Head of caudate nucleus (tissue), 42 donors: ENCODE measurements around the gene KRTAP4-12.
"Not testable (repeated sequence)": the region's sequence is repeated elsewhere in the genome, so short reads cannot be mapped to it uniquely, and the experiment has no call there.

Experiments used
- DNase-seq, 42 donors: peaks; one replicate each; pipeline versions ENCODE4 v3.0.0 to v3.0.0-alpha.2; 2020 to 2021; ENCODE audit warnings: mixed read lengths in 7 of 42
- intact Hi-C: fragments of 100-400 bp; cut with DNase I; formaldehyde crosslinking; loops from one replicate; pipeline ENCODE4 v1.15.0; 2022

Gene KRTAP4-12

DNA sequence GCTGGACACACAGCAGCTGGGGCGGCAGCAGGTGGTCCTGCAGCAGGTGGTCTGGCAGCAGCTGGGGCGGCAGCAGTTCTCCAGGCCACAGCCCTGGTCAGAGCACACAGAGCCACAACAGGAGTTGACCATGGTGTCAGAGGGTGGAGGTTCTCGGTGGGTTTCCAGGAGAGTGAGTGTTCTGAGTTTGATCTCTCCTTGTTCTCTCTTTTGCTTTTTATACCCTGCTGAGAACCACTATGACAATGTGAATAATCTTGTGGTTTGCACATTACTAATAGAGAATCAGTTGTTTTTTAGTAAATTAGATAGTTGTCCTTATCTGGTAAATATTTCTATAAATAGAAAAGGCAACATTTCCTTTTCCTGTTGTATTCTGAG is at the start of gene KRTAP4-12:
Gene KRTAP4-12, minus strand, starts transcription at position 192 of the 381 bp plus-strand sequence. Its CDS starts 60 bp downstream, at position 132.
- DNase-seq, intact Hi-C loops: not testable (repeated sequence)

DNA sequence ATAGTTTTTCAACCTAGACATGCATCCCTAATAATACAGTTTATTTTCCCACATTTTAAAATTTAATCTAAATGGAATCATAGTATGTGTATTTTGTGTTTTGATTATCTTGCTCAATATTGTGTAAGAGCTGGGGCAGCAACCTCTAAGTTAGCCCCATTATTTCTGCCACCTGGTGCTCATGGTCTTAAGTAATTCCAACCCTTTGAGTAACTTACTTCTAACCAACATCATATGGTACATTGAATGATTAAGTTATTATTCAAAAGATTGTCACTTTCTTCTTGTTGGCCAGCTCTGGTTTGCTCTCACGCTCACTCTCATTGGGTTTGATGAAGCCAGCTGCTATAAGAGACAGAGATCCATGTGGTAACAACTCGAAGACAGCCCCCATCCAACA is 47.9 kb upstream of the KRTAP4-12 start:
- DNase-seq, result no peak
- intact Hi-C loops, result no loop called here

DNA sequence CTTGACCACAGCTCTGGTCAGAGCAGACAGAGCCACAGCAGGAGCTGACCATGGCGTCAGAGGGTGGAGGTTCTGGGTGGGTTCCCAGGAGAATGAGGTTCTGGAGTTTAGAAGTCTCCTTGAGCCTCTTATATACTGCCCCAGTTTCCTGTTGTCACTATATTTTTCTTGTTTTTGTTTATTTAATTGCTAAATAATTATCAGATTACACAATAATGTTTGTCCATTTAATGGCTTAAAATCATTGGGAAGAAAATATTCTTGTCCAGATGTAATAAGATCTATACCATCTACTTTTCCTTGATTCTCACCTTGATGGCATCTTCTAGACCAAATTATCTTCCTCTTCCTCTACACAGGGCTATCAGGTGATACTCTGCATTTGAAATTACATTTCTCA is 44.1 kb upstream of the KRTAP4-12 start, which contains the start of gene KRTAP4-3:
Gene KRTAP4-3, minus strand, starts transcription at position 101 of the 400 bp plus-strand sequence. Its CDS starts 49 bp downstream, at position 52.
- intact Hi-C loops, result no loop called here

DNA sequence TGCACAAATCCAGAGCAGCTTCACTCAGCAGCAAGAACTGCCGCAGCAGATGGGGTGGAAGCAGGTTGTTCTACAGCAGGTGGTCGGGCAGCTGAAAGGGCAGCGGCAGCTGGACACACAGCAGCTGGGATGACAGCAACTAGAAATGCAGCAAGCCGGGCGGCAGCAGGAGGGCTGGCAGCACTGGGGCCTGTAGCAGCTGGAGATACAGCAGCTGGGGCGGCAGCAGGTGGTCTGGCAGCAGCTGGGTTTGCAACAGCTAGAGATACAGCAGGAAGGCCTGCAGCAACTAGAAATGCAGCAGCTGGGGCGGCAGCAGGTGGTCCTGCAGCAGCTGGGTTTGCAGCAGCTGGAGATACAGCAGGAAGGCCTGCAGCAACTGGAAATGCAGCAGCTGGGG is 43.6 kb upstream of the KRTAP4-12 start:
- DNase-seq, result no peak
- intact Hi-C loops, result no loop called here

More for the DNA sequence above, 44.1 kb upstream of the KRTAP4-12 start, which contains the start of gene KRTAP4-3:
- DNase-seq, result no peak

DNA sequence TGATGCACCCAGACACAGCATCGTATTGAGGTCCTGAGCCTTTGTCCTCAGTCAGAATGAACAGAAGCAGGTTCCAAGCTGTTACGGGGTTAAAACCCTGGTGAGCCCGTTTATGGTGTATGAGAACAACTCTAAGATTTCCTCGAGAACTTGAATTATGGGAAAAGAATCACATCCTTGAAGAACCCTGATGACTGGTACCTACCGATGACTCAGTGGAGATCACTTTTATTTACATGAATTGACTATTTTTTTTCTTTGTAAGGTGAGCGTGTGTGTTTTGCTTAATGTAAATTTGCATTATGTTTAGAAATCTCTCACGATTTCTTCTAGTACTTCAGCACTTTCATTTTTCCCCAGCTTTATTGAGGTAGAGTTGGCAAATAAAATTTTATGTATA is 39.8 kb upstream of the KRTAP4-12 start:
- intact Hi-C loops, result no loop called here
- DNase-seq, result no peak

DNA sequence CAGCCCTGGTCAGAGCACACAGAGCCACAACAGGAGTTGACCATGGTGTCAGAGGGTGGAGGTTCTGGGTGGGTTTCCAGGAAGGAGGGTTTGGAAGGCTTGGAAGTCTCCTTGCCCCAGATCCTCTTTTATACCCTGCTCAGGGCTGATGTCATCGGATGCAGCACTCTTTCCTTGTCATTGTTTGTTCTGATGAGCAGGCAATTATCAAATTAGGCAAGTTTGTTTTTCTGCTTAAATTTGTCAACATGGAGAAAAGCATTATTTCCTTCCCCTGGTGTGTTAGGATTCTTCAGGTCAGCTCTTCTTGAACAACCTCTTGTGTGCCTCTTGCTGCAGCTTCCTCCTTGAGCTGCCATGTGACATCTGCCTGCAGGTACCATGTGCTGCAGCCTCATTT is 36.7 kb upstream of the KRTAP4-12 start, which contains the start of gene KRTAP4-4:
Gene KRTAP4-4, minus strand, starts transcription at position 101 of the 400 bp plus-strand sequence. Its CDS starts 57 bp downstream, at position 44.
- DNase-seq, result no peak
- intact Hi-C loops, result no loop called here

DNA sequence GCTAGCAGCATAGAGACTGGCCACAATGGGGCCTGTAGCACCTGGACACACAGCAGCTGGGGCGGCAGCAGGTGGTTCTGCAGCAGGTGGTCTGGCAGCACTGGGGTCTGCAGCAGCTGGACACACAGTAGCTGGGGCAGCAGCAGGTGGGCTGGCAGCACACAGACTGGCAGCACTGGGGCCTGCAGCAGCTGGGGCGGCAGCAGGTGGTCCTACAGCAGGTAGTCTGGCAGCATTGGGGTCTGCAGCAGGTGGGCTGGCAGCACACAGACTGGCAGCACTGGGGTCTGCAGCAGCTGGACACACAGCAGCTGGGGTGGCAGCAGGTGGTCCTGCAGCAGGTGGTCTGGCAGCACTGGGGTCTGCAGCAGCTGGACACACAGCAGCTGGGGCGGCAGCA is 36.2 kb upstream of the KRTAP4-12 start:
- intact Hi-C loops, DNase-seq: not testable (repeated sequence)

DNA sequence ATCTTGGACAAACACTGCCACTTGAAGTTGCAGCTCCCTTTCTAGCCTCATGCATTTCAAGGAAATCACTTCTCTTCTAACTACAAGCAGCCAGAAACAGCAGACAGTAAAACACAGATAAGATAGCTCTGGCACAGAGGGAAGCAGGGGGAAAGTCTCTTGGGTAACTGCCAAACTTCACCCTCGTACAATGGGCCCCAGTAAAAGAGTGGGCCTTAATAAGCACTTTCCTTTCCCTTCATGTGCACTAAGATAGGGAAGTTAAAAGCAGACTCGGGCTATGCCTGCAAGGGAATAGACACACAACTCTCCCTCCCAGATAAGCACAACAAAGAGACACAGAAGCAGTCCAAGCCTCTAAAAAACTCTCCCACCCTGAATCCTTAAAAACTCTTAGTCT is 29.9 kb upstream of the KRTAP4-12 start:
- intact Hi-C loops, result no loop called here
- DNase-seq, result peak in 7 of 42 donors; percentile 1 to 16 (median 9)

DNA sequence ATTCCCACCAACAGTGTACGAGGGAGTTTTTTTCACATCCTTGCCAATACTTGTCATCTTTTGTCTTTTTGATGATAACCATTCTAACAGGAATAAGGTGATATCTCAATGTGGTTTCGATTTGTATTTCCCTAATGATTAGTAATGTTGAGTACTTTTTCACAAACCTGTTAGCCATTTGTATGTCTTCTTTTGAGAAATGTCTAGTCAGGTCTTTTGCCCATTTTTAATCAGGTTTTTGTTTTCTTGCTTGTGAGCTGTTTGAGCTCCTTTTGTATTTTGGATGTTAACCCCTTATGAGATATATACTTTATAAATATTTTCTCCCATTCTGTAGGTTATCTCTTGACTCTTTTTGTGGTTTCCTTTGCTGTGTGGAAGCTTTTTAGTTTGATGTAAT is 27.5 kb upstream of the KRTAP4-12 start:
- DNase-seq, result no peak
- intact Hi-C loops, result no loop called here

DNA sequence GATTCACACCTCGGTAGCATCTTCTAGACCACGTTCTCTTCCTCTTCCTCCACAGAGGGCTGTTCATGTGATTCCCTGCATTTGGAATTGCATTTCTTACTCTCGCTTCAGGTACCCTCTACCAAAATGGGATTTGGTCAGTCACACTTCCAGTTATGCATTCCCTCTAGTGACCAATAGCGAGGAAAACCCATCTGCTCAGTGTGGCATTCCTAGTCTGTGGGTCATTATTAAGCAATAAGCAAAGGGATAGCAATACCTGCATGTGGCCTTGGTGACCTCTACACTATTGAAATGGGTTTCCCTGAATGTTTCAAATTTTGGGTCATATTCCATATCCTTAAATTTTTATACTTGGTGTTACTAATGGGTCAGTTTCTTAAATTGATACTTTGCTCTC is 26.0 kb upstream of the KRTAP4-12 start:
- DNase-seq, result no peak
- intact Hi-C loops, result no loop called here

DNA sequence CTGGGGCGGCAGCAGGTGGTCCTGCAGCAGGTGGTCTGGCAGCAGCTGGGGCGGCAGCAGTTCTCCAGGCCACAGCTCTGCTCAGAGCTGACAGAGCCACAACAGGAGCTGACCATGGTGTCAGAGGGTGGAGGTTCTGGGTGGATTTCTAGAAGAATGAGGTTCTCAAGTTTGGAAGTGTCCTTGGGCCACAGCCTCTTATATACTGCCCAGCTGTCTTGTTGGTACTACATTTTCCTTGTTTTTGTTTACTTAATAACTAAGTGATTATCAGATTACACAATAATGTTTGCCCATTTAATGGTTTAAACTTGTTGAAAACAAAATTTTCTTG is 25.6 kb upstream of the KRTAP4-12 start, which contains the start of gene KRTAP4-5:
Gene KRTAP4-5, minus strand, starts transcription at position 174 of the 334 bp plus-strand sequence. Its CDS starts 58 bp downstream, at position 116.
- DNase-seq, result no peak
- intact Hi-C loops, result no loop called here

DNA sequence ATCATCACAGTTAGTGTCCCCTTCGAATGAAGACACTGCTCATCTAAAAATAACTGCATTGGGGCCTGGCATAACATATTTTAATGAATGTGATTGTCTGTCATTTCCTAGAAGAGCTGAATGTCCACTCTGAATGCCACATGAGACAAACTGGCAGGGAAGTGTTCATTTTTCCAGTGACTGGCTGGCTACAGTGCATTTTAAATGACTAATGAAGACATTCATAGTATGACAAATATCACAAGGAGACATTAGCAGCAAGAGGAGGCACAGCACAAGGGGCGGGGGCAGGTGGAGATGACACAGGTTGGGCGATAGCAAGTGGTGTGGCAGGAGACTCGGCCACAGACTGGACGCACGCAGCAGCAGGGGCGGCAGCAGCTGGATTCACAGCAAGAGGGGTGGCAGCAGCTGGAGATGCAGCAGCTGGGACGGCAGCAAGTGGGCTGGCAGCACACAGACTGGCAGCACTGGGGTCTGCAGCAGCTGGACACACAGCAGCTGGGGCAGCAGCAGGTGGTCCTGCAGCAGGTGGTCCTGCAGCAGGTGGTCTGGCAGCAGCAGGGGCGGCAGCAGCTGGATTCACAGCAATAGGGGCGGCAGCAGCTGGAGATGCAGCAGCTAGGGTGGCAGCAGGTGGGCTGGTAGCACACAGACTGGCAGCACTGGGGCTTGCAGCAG is 25.1 kb upstream of the KRTAP4-12 start:
- intact Hi-C loops, DNase-seq: not testable (repeated sequence)

DNA sequence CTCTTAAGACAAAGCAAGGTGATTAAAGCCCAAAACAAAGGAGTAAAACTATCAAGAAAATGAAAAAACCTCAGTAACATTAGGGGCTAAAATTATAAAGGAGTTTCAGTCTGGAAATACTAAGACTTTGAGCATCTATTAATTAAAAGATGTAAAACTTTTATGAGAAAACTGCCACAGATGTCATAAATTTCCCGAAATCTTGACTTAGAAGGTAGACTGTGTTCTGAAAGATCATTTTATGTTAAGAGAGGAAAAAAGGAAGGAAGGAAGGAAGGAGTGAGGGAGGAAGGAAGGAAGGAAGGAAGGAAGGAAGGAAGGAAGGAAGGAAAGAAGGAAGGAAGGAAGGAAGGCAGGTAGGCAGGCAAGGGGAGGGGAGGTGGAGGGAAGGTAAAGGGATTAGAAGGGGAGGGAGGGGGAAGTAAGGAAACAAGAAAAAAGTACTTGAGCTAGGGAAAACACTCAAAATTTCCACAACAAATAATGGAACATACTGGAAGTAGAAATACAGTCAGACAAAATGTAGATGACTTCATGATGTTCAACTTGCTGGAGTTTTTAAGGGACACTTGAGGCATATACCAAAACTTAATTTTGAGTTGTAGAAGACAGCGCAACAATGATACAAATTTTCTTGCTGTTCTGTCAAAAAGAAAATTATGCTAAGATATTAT is 23.7 kb upstream of the KRTAP4-12 start:
- DNase-seq, result no peak
- intact Hi-C loops, result no loop called here

DNA sequence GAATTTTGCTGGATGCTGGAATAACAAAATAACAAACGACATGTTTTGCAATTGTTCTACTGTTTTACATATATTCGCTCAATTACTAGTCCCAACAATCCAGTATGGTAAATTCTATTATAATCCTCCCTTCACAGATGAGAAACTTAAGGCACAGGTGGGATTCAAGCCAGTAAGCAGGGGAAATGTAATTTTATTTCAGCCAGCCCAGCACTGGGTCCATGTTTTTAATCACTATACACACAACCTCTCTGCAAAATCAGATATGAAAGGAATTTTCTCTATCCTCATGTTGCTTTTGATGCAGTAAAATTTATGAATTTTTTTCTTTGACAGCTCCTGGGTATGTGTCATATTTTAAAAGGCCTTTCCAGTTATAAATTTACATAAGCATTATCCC is 21.3 kb upstream of the KRTAP4-12 start:
- DNase-seq, result no peak
- intact Hi-C loops, result no loop called here

DNA sequence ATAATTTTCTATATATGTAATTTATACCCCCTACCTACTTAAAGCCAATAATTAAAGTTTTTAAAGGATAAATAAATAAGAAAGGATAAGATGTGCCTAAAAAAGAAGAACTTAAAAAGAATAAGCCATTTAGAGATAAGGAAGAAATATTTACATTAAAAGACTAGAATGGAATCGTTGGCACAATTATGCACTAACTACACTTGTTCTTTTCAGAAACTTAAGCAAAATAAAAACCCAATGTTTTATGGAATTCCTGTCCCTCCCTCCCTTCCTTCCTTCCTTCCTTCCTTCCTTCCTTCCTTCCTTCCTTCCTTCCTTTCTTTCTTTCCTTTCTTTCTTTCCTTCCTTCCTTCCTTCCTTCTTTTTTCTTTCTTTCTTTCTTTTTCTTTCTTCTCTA is 20.9 kb upstream of the KRTAP4-12 start:
- intact Hi-C loops, result no loop called here
- no peak for DNase-seq

DNA sequence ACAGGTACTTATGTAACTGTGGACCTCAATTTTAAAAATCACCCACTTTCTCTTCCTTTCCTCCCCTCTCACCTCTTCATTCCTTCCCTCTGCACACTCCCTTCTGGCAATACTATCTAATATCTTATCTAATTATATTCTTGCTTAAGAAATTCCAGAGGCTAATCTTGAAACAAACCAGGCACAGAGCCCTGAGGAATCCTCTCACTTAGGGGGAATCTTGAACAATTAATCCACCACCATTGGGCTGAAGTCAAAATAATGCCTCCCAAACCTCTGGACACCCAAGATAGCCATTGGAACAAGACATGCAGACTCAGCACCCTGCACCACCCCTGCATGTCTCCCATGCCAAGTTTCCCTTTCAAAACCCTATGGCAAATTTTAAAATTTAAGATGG is 17.4 kb upstream of the KRTAP4-12 start:
- no peak for DNase-seq
- intact Hi-C loops, result no loop called here

DNA sequence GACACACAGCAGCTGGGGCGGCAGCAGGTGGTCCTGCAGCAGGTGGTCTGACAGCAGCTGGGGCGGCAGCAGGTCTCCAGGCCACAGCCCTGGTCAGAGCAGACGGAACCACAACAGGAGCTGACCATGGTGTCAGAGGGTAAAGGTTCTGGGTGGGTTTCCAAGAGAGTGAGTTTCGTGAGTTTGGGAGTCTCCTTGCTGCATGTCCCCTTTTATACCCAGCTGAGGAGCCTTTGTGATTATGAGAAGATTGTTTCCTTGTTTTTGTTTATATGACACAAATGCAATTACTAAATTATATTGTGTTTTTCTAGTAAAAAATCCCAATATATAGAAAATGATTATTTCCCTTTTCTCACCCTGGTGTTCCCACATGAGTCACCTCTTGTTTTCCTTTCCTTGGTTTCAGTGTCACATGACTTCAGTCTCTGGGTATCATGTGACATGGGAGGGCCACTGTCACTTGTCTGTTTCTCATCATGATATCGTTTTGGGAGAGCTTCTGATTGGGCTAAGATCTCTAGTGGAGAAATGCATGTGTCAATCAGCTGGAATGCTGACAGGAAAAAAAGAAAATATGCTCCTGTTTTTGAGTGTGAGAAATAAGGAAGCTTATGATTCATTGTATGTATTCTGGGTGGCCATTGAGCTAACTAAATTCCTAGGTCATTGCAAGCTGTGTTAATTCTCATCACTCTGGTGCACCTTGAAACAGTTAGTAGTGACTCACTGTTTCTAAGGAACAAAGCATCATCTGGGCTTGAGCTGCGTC is 16.6 kb upstream of the KRTAP4-12 start, which contains the start of gene KRTAP4-6:
Gene KRTAP4-6, minus strand, starts transcription at position 185 of the 772 bp plus-strand sequence. Its CDS starts 57 bp downstream, at position 128.
- intact Hi-C loops, result no loop called here
- no peak for DNase-seq

DNA sequence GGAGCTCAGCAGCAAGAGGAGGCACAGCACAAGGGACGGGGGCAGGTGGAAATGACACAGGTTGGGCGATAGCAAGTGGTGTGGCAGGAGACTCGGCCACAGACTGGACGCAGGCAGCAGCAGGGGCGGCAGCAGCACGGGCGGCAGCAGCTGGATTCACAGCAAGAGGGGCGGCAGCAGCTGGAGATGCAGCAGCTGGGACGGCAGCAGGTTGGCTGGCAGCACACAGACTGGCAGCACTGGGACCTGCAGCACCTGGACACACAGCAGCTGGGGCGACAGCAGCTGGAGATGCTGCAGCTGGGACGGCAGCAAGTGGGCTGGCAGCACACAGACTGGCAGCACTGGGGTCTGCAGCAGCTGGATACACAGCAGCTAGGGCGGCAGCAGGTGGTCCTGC is 15.9 kb upstream of the KRTAP4-12 start:
- DNase-seq, intact Hi-C loops: not testable (repeated sequence)

DNA sequence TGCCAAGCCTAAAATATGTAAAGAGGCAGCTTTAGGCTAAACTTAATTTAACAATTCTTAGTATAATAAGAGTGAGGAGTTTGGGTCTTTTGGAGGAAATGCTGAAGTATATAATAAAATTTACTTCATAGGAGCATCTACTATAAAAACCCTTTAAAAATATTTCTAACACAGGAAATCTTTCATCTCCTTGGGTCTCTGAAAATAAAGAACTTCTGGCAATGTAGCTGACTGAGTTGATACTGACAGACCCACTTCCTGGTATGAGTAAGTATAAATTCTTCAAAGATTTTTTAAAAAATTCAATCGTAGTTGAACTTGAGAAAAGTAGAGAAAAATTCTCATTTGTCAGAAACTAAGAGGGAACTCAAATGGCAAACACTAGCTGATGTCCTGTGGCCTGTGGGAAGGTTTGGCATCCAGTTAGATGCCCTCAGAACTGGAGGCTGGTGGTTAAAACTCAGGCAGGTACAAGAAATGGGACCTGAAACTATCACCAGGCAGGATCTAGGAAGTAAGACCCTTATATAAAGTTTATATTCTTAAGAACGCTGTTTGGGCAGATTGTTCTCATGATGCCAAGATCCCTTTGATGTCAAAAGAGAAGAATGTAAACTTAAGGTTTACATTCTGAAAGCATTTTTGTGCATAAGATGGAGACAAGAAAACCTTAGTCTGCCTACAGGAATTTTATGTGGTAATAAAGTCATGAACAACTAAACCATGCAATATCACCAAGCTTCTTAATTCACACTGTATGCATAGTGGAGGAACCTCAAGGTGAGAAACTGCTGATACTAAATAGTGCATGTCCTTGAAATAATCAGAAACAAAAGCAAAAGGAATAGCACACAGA is 10.1 kb upstream of the KRTAP4-12 start:
- DNase-seq, result no peak
- intact Hi-C loops, result no loop called here
